NCI-H226 (cell line): ENCODE measurements around the gene IDH3G.
"Not testable (repeated sequence)": the region's sequence is repeated elsewhere in the genome, so short reads cannot be mapped to it uniquely, and the experiment has no call there.

Experiments
- DNase-seq: peaks from one replicate; pipeline ENCODE4 v3.0.0-alpha.2; 2015

IDH3G gene

DNA sequence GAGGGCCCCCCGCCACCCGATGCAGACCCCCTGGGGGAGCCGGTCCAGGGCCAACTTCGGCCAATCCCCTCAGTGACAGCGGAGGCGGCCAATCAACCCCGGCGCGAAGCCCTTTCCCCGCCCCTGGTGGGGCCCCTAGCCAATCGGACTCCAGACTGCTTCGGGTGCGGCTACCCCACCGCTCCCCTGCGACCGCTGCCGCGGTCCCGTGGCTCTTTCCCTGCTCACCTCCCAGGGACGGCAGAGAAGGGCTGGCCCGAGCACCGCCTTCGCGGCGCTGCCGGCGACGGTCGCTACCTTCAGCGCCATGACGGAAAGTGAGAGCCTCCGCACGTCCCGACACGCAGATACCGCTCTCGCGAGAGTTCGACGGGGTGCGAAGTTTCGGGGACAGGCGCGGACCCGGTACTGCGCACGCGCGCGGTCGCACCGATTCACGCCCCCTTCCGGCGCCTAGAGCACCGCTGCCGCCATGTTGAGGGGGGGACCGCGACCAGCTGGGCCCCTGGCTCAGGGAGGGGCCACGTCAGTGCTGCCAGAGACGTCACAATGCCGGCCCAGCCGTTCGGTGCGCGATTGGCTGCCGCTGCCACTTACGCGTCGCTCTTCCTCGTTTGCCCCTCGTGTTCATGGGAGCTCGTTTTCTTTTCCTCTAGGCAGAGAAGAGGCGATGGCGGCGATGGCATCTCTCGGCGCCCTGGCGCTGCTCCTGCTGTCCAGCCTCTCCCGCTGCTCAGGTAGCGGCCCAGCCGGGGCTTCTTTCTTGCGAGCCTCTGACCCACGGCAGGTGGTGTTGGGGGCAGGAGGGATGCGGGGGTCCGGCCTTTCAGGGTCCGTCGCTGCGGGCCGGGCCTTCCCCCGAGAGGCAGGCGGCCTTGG, at the start of gene IDH3G, which contains the start of gene SSR4:
Gene IDH3G (minus strand): TSS at position 358 of the 879 bp plus-strand sequence. CDS start 49 bp downstream, at position 309.
Gene SSR4 (plus strand): TSS at position 651 of the 879 bp plus-strand sequence. CDS start 20 bp downstream, at position 671.
- peak; percentile 87 for DNase-seq

DNA sequence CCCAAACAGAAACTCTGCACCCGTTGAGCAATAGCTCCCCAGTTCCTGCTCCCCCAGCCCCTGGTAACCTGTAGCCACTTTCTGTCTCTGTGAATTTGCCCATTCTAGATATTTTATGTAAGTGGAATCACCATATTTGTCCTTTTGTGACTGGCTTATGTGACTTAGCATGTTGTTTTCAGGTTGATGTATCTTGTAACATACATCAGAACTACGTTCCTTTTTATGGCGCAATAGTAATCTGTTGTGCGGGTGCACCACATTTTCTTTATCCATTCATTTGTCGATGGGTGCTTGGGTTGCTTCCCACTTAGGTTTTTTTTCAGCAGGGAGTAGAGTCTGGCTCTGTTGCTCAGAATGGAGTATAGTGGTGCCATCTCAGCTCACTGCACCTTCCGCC, 42.7 kb upstream of the IDH3G start:
- no peak for DNase-seq

DNA sequence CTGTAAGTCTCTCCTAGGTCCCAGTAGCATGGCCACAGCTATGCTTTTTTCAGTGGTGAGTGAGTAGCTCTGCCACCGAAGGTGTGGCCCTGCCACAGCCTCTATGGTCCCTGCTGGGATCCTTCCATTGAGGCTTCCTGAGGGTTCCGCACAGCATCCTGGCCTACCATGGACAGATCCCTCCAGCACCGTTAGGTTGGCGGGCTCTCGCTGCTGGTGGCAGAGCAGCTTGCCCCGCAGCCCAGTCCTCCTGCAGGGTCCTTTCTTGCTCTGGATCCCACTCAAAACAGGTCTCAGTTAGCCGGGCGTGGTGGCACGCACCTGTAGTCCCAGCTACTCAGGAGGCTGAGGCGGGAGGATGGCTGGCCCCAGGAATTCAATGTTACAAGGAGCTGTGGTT, 38.6 kb upstream of the IDH3G start:
- no peak for DNase-seq

DNA sequence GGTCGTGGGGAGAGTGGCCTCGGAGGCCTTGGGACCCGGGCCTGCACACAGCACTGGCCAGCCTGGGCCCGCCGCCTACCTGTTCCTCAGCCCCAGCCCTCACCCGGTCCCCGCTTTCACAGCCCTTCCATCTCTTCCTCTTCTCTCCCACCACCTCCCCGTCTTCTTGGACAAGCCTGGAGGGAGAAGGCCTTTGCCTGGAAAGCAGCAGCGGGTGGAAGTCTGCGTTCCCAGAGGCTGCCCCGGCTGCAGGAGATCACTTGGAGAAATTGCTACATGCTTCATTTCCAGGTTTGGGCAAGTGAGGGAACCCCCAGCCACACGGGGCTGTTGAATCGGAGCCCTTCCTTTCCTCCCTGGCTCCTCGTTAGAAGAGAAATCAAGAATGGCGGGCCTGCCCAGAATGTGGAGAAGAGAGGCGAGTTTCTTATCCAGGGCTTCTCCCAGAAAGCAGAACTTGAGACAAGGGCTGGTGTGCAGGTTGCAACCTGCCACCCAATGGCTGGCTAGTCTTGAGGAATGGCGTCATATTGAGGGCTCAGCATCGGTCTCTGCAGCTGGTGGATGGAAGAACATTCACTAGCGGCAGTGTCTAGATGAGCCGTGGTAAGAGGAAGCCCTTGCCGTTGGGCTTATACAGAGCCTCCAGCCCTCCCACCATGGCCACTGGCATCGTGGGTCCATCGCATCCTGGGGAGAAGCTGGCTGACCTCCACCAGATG, 37.4 kb upstream of the IDH3G start:
- no peak for DNase-seq

DNA sequence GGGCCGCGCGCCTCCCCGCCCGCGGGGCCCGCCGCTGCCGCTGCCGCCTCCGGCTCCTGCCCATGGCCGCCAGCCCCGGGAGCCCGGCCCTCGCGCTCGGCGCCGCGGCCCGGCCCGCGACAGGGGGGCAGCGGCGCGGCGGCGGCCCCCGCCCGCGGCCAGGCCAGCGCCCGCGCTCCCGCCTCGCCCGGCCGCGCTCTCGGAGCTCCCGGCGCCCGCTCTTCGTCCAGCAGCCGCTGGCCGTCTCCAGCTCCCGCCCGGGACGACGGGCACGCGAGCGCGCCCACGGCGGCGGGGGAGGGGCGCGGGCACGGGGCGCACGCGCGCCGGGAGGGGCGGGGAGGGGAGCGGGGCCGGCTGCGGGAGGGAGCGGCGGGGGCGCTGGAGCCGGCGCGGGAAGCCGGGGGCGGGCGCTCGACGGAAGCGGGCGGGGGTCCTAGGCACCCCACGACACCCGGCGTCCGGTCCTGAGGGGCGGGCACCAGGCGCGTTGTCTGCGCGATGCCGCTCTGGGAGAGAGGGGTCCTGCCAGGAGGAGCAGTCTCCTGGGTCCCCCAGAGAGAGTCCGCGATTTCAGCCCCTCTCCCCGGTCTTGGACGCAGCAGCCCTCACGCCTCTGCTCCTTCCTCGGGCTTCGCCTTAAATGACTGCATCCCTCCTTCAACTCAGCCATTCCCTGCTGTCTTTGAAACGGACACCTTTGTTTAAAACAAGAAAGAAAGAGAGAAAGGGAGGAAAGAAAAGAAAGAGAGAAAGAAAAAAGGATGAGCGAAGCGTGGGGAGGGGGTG, 36.7 kb upstream of the IDH3G start:
- no peak for DNase-seq

DNA sequence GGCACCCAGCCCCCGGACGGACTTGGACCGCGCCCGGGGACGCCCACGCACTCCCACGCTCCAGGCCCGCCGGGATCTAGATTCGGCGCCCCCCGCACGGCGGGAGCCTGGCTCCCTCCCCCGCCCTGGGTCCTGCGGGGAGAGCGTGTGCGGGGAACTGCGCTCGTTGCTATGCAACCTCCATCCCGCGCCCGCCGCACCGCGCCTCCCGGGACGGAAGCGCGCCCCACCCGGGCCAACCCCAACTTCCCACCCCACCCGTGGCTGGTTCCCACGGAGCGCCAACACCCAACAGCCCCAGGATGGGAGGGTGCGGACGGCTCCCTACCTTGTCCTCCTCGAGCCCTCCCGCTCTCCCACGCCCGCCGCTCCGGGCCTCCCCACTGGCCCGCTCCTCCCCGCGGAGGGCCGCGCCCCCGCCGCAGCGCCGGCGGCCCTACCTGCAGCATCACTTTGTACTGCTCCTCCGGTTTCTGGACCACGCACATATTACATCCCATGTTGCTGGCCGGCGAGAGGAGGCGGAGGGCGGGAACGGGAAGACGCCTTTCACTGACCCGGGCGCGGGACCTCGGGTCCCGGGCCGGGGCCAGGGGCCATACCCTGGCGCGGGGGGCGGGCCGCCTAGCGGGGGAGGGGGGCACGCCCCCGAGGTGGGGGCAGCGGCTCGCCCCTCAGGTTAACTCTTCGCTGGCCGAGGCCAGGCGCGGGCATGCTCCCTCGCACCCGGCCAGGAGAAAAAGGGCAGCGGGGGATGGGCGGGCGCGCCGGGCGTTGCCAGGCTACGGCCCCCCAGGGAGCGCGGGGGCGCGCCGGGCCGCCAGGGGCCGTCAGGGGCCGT, 35.8 kb upstream of the IDH3G start, which contains the start of gene PDZD4:
Gene PDZD4 (minus strand): TSS at position 746 of the 841 bp plus-strand sequence. CDS start 246 bp downstream, at position 500.
- no peak for DNase-seq

DNA sequence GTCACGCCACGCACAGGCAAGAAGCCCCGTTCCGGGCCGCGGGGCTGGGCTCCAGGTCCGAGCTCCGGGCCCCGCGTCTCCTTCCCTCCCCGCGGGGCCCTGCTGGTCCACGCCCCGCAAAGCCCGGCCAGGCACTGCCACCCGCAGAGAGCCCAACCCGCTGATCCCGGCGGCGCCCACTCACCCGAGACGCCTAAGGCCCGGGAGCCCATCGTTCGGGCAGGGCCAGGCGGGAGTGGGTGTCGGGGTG, 35.3 kb upstream of the IDH3G start:
- DNase-seq, result no peak

DNA sequence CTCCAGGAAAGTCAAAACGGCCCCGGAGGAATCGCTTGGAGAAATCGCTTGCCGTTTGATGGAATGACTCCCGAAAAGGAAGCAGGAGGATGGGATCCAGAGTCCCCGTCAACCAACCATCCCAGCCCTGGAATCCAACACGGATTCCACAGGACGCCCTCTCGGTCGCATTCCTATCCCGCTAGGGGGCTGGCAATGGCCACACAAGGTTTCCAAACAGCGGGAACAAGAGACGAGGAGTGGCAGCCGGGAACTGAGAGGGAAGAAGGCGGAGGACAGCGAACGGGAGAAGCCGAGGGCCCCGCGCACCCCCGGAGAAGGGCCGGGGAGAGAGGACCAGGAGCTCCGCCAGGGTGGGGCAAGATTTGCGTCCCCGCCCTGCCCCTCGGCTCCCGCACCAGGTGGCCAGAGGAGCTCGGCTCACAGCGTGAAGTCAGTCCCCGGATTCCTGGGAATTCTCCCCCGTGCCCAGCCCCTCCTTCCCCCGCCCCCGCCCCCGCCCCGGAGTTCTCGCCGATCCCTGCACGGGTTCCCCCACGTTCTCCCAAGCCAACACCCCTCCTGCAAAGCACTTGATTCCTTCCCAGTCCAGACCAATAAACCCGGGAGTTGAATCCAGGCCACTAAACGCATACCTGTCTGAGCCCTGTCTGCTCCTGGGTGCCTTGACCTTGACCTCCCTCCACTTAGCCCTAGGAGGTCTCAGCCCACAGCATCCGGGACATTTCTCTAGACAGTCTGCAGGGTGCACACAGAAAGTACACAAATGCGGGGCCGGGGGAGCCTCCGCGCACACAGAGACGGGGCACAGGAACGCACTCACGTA, 34.8 kb upstream of the IDH3G start:
- no peak for DNase-seq

DNA sequence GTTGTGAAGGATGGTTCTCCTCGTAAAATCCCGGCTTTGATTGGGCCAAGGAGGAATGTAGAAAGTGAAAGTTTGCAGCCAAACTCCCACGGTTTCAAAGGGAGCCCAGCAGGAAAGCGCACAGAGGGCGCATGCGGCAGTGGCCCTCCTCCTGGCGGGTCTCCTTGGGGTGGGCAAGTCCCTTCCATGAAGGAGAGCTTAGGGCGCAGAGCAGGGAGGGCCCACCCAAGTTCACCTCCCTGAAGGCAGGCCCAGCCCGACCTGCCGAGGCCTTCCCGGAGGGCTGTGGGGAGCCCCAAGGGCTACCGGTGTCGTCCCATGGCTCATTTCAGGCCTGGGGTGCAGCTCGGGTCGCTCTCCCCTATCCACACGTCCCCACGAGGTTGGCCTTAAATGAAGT, 34.1 kb upstream of the IDH3G start:
- no peak for DNase-seq

DNA sequence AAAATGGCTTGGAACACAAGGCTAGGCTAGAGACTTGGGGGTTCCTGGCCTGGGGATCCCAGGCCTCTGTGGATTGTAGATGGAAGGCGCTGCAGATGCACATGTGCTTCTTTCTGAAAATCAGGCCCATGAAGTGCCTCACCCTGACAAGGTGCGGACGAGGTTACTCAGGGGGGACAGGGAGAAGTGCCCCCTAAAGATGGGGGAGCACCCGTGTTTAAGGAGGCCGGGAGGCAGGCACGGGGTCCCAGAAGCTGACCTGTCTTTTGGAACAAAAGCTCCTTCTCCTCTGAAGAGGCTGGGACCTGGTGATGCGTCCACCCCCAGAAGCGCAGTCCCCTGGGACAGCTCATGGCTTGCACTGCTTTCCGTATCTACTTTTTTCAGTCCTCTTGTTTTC, 33.7 kb upstream of the IDH3G start:
- no peak for DNase-seq

DNA sequence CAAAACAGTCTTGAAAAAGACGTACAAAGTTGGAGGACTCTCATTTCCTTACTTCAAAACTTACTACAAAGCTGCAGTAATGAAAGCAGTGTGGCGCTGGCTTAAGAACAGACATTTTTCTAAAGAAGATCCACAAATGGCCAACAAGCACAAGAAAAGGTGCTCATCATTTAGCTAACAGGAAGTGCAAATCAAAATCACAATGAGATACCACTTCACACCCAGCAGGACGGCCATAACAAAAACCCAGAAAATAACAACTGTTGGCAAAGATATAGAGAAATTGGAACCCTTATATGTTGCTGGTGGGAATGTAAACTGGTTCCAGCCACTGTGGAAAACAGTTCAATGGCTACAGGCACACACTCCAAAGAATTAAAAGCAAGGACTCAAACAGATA, 32.8 kb upstream of the IDH3G start:
- no peak for DNase-seq

DNA sequence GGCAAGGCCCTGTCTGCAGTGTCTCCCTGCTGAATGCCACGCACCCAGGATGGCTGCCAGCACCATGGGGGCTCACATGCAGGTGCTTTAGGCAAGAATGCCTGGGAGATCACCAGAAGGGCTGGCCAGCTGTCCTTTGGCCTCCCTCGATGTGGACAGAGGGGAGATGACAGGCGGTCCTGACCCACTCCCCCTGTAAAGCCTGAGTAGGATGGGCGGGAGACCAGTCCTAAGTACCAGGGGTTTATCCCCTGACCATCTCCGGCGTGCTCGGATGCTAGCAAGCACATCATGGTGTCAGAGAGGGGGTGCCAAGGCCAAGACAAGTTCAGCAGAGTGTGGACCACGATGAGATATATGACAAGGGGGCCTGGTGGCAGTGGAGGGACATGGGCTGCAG, 30.9 kb upstream of the IDH3G start:
- no peak for DNase-seq

DNA sequence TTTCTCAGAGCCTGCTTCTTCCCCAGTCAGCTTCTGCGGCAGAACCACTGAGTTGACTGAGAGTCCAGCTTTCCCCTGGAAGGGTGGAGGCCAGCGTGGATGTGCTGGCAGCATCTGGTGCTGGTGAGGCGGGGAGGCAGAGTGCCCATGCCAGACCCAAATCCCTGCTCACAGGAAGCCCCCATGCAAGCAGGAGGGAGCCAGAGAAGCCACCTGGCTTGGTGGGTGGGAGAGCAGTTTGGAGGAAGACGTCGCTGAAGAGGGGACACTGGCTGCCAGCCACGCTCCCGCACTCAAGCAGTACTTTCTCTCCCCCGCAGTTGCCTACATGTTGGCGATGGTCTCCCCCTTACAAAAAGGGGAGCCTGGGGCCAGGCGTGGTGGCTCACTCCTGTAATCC, 30.2 kb upstream of the IDH3G start:
- no peak for DNase-seq

DNA sequence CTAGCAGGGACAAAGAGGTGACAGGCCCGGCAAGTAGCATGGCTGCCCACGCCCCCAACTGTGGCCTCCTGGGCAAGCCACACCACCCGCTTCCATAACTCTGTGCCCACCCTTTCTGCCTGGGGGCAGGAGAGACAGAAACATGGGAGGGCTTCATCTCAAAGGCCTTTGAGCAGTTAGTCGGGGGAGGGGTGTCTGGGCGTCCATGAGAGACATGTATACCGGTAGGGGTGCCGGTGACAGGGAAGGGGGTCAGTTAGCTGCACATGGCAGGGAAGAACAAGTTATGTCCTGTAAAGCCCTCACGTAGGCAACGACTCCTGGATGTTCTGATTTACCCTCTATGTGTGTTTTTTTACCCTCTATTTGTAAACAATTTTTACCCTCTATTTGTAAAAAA, 26.9 kb upstream of the IDH3G start:
- no peak for DNase-seq

DNA sequence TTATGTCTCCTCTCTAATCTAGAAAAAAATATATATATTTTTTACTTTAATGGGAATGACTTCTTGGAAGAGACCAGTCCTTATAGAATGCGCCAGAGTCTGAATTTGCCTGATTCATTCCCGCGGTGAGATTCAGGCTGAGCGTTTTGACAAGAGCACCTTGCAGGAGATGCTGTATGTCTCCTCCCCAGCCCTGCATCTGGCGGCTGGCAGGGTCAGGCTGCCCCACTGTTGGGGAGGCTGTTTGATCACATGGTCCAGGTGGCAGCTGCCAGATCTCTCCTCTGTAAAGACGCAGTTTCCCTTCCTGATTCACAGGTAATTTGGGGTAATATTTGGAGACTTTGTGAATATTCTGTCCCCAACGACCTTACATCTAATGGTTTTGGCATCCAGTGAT, 26.4 kb upstream of the IDH3G start:
- no peak for DNase-seq

DNA sequence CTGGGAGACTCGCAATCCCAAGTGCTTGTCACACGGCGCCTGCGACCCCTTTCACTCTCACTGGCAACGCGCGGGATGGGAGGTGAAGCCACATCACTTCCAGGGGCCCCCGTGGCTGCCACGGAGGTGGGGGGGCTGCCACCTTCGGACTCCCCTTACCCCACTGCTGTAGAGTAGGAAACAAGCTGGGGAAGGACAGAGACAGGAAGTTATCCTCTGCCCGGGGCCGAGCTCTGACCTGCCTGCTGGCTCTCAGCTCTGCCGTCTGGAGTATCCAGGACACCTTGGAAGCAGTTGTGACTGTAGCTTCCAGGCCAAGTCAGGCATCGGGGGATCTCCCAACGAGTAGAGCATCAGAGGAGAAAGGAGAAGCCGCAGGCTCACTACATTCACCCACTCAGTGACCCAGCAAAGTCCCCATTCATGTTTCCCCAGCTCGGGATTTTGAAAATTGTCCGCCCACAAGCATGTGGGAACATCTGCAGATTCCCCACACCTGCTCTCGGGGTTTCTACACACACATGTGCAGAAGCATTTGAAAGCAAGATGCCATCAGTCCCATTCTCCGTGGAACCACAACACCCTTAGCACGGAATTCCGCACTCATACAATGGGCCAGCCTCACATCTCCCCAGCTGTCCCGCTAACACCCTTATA, 25.3 kb upstream of the IDH3G start:
- DNase-seq, result no peak

DNA sequence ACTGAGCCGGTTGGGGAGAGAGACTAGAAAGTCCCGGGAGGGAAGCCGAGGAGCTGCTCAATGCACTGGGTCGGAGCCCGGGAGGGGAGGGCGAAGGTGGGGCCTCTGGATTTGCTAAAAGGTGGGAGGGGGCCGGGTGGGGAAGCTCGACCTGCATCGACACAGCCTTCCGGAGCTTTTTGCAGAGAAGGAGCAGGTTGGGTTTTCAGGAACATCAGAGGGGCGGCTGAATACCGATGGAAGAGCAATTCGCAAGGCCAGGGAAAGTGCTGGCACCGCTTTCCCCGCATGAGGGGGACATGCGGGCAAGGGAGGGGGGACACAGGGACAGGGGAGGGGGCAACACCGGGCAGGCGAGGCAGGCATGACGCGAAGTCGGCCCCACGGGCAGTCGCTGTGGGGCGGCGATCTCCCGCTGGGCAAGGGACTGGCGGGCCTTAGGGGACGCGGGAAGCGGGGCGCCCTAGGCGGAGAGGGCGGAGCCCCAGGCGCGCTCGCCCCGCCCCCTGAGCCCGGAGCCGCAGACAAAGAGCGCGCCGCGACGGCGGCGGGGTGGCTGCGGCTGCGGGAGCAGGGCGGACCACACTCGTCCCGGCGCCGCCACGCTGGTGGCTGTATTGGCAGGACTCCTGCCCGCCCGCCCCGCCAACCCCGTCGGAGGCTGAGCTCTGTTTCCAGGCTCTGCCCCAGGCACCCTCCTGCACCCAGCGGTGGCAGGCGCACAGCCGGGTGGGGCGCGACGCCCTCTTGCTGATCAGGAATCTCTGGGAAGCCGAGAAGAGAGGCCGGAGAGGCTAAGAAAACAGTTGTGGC, 24.6 kb upstream of the IDH3G start:
- no peak for DNase-seq

DNA sequence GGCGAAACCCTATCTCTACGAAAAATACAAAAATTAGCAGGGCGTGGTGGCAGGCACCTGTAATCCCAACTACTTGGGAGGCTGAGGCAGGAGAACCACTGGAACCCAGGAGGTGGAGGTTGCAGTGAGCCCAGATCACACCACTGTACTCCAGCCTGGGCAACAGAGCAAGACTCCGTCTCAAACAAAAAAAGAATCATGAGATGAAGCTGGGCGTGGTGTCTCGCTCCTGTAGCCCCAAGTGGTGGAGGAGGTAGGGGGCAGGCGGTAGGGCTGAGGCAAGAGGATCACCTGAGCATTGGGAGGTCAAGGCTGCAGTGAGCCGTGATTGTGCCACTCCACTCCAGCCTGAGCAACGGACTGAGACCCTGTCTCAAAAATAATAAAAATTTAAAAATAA, 23.9 kb upstream of the IDH3G start:
- DNase-seq, result not testable (repeated sequence)

DNA sequence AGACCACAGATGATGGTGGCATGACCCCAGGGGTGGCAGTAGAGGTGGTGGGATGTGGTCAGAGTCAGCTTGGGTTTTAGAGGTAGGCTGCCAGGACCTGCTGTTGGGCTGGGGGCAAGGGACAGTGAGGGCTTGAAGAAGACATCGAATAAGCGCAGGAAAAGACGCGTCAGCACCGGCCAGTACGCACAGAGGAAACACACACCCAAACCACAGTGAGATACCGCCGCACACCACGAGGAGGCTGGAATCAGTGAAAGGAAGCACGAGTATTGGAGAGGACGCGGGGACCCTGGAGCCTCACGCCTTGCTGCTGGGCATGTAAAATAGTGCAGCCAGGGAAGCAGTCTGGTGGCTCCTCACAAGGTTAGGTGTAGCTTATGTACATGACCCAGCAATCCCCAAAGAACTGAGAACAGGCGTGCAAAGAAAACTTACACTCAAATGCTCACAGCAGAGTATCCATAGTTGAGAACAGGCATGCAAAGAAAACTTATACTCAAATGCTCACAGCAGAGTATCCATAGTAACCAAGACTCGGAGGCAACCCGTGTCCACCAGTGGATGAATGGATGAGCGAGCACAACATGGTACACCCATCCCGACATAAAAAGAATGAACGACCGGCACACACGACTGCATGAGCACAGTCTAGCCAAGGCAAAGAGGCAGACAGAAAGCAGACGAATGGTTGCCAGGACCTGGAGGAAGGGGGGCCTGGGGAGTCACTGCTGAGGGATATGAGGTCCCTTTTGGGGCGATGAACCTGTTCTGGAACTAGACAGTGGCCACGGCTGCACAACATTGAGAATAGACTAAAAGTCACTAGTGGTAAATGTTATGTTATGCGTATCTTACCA, 22.9 kb upstream of the IDH3G start:
- DNase-seq, result no peak
